Measurements from ENCODE around the gene EN1.

The EN1 gene

GRCh38 chr2:118841828-118842461 lies 5.5 kb downstream of the EN1 start:
- H3K36me3 ChIP-seq (ENCODE audit: control insufficient read depth, insufficient read depth, low read length), result no peaks in the 10 kb centered on the region
- H2AFZ ChIP-seq, result no peak overlapping the region
- H3K27ac ChIP-seq, result no peak overlapping the region
- H3K79me2 ChIP-seq, result no peaks in the 10 kb centered on the region
- H3K4me3 ChIP-seq (ENCODE audit: low read depth, low read length), result no peak overlapping the region
- peaks cover 23% of the 10 kb centered on the region for H3K27me3 ChIP-seq (ENCODE audit: control insufficient read depth, insufficient read depth, low read length)
- peak overlapping the region; percentile 12 for H3K4me2 ChIP-seq (ENCODE audit: low read length)
- H3K9me3 ChIP-seq (ENCODE audit: control insufficient read depth, low read length), result no peaks in the 10 kb centered on the region
- H3K9ac ChIP-seq, result no peak overlapping the region
- TF ChIP-seq CTCF (IDR thresholded peaks at IDR 0.05), result no peak
- no peaks in the 10 kb centered on the region for H3K4me1 ChIP-seq

DNA sequence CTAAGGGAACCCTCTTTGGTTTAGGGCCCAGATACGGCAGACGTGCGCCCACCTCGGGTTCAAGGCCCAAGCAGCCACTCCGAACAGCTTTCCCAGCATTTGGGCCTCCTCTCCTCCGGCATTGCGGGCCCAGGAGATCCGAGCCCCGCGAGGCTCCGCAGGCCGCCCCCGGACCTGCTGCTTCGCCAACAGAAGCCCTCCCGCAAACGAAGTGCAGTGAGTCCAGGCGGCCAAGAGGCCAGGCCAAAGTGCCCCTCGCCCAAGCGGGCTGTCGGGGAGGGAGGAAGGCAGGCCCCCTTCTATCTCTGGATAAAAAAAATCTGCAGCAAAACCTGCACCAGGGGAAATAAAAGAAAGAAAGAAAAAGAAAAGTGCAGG lies 6.0 kb downstream of the EN1 start:
- Histone ChIP-seq H3K9ac (no peak overlapping the region), H3K27ac (no peak overlapping the region), H3K27me3 (ENCODE audit: control insufficient read depth, insufficient read depth, low read length) (peaks cover 28% of the 10 kb centered on the region), H3K4me1 (peaks cover 3% of the 10 kb centered on the region), H3K36me3 (ENCODE audit: control insufficient read depth, insufficient read depth, low read length) (no peaks in the 10 kb centered on the region), H3K9me3 (ENCODE audit: control insufficient read depth, low read length) (no peaks in the 10 kb centered on the region), H3K79me2 (no peaks in the 10 kb centered on the region), H2AFZ (no peak overlapping the region), H3K4me2 (ENCODE audit: low read length) (no peak overlapping the region), H3K4me3 (ENCODE audit: low read depth, low read length) (no peak overlapping the region)
- no peak for TF ChIP-seq CTCF (IDR thresholded peaks at IDR 0.05)

- H3K27ac ChIP-seq, result no peak overlapping the region
- H3K9ac ChIP-seq, result no peak overlapping the region
- TF ChIP-seq CTCF (IDR thresholded peaks at IDR 0.05), result no peak
- peaks cover 32% of the 10 kb centered on the region for H3K27me3 ChIP-seq (ENCODE audit: control insufficient read depth, insufficient read depth, low read length)
- peaks cover 7% of the 10 kb centered on the region for H3K4me1 ChIP-seq
- no peaks in the 10 kb centered on the region for H3K79me2 ChIP-seq
- H3K4me3 ChIP-seq (ENCODE audit: low read depth, low read length), result no peak overlapping the region
- no peaks in the 10 kb centered on the region for H3K36me3 ChIP-seq (ENCODE audit: control insufficient read depth, insufficient read depth, low read length)
- H3K4me2 ChIP-seq (ENCODE audit: low read length), result no peak overlapping the region
- H3K9me3 ChIP-seq (ENCODE audit: control insufficient read depth, low read length), result no peaks in the 10 kb centered on the region
- no peak overlapping the region for H2AFZ ChIP-seq
Measured at GRCh38 chr2:118838741-118839455, 8.6 kb downstream of the EN1 start.

DNA sequence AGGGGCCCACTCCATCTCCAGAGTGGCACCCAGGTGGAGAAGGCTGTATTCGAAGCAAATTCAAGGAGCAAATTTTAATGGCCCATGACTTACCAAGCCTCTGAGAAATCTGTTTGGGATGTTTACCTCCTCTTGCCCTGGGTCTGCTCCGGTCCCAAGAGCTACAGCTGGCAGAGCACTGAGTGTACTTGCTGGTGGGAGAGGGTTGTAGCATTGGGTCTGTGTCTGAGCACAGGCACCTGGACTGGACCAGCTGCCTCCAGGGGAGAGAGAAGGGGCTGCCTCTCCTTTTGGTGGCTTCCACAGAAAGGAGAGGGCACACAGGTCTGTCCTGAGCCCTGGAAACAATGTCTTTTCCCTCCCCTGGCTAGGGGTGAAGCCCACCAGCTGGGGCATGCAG lies 9.8 kb downstream of the EN1 start:
- no peak overlapping the region for H3K9ac ChIP-seq
- no peak overlapping the region for H3K27ac ChIP-seq

More for the DNA sequence above, 9.8 kb downstream of the EN1 start:
- no peaks in the 10 kb centered on the region for H3K36me3 ChIP-seq (ENCODE audit: control insufficient read depth, insufficient read depth, low read length)
- H3K27me3 ChIP-seq (ENCODE audit: control insufficient read depth, insufficient read depth, low read length), result peaks cover 30% of the 10 kb centered on the region
- H3K4me1 ChIP-seq, result peaks cover 7% of the 10 kb centered on the region
- H3K9me3 ChIP-seq (ENCODE audit: control insufficient read depth, low read length), result no peaks in the 10 kb centered on the region
- no peak overlapping the region for H3K4me2 ChIP-seq (ENCODE audit: low read length)
- no peak overlapping the region for H3K4me3 ChIP-seq (ENCODE audit: low read depth, low read length)
- TF ChIP-seq CTCF (IDR thresholded peaks at IDR 0.05), result no peak
- H2AFZ ChIP-seq, result no peak overlapping the region
- no peaks in the 10 kb centered on the region for H3K79me2 ChIP-seq
